GM13977 (cell line): ENCODE data around the gene FAM210A.

ENCODE experiments used
- DNase-seq: peaks from one replicate; pipeline ENCODE4 v3.0.0; 2012; ENCODE audit warnings: low spot score
- in situ Hi-C: fragments of 300-500 bp; cut with MboI; formaldehyde crosslinking; loops from one replicate; pipeline ENCODE4 v1.12.0; 2022; ENCODE audit warnings: low sequenced_read_pairs, low pct_unique_long_range_greater_than_20kb, mixed read lengths, inconsistent platforms; ENCODE audit not compliant: unreplicated experiment
- TF ChIP-seq, protein P1 (sequence below): IDR thresholded peaks from 2 replicates; pipeline ENCODE4 v1.5.1; 2012; ENCODE audit warnings: mild to moderate bottlenecking, control low read depth; ENCODE audit not compliant: insufficient read depth; ENCODE audit errors: extremely low read depth, missing control alignments

The FAM210A gene

DNA sequence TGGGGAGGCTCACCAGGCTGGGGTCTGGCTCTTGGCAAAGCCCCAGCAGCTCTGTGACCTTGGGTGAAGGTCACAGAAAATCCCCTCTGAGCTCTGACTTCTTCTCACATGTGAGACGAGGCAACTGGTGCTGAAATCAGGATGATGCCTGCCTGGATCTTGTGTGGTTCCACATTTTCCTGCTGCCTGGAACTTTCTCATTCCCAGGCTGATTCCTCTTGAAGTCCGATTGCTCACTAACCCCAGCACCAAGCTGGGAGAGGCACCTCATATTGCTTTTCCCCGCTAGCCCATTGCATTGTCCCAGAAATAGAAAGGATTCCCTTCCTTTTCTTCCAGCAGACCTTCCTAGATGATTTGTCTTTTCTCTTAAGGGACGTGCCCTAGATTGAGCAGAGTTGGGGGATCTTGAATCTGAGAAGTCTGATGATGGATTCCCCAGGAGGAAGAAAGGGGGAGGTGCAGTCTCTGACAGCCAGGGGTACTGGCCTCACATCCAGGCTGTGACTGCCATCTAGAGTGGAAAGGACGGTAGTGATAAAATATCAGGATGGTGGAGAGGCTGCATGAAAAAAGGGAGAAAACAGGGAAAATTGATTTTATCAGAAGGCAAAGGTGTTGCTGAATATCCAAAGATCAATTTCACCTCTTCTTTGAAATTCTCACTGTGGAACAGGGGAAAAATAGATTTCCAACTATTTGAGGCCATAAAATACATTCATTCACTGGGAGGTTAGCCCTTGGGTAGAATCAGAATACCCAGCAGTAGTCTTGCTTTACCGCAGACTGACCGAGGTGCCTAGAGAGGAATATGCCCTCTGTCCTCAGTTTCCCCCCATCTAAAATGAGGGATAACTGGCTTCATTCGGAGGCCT lies 96.3 kb downstream of the FAM210A start:
- in situ Hi-C loops = no loop called here
- TF ChIP-seq, protein P1, sequence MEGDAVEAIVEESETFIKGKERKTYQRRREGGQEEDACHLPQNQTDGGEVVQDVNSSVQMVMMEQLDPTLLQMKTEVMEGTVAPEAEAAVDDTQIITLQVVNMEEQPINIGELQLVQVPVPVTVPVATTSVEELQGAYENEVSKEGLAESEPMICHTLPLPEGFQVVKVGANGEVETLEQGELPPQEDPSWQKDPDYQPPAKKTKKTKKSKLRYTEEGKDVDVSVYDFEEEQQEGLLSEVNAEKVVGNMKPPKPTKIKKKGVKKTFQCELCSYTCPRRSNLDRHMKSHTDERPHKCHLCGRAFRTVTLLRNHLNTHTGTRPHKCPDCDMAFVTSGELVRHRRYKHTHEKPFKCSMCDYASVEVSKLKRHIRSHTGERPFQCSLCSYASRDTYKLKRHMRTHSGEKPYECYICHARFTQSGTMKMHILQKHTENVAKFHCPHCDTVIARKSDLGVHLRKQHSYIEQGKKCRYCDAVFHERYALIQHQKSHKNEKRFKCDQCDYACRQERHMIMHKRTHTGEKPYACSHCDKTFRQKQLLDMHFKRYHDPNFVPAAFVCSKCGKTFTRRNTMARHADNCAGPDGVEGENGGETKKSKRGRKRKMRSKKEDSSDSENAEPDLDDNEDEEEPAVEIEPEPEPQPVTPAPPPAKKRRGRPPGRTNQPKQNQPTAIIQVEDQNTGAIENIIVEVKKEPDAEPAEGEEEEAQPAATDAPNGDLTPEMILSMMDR = peak; percentile 65
- peak; percentile 84 for DNase-seq

DNA sequence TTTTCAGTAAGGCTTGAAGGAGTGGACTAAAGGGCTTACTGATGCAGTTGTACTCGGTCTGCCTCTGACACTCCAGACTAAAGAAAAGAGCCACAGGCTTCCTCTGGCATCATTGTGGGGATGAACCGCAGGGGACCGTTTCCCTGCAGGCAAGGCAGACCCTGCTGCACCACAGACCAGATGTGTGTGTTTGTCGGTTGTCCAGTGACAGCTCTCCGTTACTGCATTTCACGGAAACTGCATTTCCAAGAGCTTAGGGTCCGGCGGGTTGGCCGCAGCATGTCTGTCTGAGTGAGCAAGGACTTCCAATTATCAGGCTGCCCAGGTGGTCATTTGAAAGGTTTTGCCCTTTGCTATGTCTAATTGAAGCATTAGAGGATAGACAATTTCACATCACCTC lies 98.1 kb downstream of the FAM210A start:
- in situ Hi-C loops = no loop called here
- TF ChIP-seq, protein P1 = no peak
- no peak for DNase-seq

DNA sequence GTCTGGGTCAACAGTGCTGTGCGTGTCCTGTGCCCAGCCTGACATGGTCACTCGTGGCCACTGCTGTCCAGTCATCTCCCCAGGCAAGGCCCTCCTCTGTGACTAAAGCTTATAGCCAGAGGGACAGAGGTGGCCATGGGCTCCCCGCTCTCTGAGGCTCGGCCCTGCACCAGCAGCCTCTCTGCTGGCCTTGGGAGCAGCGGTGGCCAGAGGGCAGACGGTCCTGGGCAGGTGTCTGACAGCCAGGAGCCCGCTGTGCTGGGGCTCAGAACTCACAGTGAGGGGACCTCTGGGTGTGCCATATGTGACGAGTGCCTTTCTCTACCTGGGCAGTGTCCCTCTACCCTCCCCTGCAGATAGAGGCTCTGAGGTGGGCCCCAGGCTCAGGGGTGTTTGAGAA lies 98.7 kb downstream of the FAM210A start:
- TF ChIP-seq, protein P1 = no peak
- in situ Hi-C loops = no loop called here
- DNase-seq = no peak

DNA sequence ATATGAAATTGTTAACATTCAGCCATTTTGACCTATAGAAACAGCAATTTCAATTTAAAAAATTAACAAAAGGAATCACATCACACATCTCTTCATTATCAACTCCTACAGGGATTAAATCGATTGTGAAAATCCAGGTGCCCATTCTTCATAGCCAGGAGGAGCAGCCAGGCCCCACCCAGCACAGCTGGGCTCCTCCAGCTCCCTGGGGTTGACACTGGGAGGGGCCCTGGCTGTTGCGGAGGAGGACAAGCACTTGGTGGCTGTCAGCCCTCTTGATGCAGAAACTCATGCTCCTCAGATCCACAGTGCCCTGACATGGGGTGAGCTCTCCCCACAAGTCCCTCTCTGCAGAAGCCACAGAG lies 99.8 kb downstream of the FAM210A start:
- TF ChIP-seq, protein P1 = no peak
- no peak for DNase-seq
- in situ Hi-C loops = no loop called here

DNA sequence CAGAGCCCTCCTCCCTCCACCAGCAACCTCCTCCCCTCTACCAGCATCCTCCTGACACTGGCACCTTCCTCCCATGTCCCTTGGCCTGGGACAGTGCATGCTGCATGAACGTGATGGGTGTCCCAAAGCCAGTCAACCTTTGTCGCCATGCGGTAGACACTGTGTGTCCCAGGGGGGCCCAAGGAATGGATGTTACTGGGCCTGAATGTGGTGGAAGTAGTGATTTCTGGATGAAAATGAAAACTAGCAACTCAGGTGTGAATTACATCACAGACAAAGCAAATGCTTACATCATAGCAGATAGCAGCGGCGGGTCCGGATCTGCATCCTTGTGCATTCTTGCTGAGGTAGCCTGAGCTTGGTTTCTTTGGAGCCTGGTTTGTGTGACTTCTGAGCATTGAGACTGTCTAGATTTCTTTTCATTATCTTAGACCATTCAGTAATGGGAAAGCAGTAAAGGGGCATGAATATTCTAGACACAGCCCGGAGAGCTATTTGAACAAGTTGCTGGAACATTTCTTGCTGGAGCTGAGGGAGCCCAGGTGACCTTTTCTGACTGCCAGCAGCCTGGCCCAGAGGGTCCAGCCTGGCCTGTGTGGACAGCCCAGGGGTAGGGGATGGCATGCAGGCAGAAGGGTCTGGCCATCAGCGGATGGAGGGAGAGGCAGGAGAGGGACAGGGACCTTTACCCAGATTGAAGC lies 100.4 kb downstream of the FAM210A start:
- TF ChIP-seq, protein P1 = no peak
- DNase-seq = no peak
- in situ Hi-C loops = no loop called here

DNA sequence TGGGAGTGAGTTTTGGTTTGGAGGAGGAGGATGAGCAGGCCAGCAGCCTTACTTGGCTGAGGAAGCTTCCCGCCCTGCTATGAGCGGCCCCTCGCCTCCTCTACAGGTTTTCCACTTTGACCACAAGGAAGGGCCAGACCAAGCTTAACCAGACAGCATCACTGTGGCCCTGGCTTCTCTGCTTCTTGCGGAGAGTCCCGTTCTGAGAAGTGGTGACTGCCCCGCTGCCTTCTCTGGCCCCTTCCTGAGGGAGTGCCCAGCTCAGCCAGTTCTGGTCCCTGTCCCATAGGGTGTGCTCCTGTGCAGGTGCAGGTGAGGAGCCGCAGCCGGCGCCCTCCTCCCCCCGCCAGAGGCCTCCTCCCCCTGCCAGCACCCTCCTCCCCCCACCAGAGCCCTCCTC lies 101.0 kb downstream of the FAM210A start:
- in situ Hi-C loops = no loop called here

More for the DNA sequence above, 101.0 kb downstream of the FAM210A start:
- DNase-seq = no peak
- TF ChIP-seq, protein P1 = no peak
